Activated CD4-positive, alpha-beta T cell treated with anti-CD3 and anti-CD28 coated beads, Interleukin-2, amount 50 U/mL, for 16 hours (primary cell): ENCODE data around the gene MICAL2.

Experiments used
- DNase-seq: peaks from one replicate; pipeline ENCODE4 v3.0.0-alpha.2; 2020

The MICAL2 gene, protein sequence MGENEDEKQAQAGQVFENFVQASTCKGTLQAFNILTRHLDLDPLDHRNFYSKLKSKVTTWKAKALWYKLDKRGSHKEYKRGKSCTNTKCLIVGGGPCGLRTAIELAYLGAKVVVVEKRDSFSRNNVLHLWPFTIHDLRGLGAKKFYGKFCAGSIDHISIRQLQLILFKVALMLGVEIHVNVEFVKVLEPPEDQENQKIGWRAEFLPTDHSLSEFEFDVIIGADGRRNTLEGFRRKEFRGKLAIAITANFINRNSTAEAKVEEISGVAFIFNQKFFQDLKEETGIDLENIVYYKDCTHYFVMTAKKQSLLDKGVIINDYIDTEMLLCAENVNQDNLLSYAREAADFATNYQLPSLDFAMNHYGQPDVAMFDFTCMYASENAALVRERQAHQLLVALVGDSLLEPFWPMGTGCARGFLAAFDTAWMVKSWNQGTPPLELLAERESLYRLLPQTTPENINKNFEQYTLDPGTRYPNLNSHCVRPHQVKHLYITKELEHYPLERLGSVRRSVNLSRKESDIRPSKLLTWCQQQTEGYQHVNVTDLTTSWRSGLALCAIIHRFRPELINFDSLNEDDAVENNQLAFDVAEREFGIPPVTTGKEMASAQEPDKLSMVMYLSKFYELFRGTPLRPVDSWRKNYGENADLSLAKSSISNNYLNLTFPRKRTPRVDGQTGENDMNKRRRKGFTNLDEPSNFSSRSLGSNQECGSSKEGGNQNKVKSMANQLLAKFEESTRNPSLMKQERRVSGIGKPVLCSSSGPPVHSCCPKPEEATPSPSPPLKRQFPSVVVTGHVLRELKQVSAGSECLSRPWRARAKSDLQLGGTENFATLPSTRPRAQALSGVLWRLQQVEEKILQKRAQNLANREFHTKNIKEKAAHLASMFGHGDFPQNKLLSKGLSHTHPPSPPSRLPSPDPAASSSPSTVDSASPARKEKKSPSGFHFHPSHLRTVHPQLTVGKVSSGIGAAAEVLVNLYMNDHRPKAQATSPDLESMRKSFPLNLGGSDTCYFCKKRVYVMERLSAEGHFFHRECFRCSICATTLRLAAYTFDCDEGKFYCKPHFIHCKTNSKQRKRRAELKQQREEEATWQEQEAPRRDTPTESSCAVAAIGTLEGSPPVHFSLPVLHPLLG

DNA sequence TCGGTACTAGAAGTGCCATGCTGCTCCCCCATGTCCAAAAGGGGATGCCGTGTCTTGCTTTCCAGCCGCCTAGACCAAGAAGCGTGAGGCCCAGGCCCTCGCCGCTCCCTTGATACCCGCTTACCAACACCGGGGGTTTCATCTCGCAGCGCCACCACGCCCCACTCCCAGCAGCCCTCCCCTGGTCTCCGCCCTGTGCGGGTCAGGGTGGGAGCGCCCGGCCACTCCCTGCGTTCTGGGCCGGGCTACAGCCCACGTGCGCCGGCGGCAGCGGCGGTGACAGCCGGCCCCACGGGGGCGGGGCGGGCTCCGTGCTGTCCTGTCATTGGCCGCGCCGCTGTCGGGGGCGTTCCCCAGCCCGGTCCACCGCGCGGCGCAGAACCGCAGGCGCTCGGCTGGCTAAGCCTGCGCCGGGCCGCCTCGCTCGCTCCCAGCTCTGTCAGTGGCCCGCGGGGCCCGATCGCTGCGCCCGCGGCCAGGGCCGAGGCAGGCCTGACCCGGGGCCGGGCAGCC lies at the start of gene MICAL2:
TSS of gene MICAL2 (plus strand) at position 390 of the 513 bp plus-strand sequence. CDS start 51,566 bp downstream, outside the sequence.
- DNase-seq: peak; percentile 91

DNA sequence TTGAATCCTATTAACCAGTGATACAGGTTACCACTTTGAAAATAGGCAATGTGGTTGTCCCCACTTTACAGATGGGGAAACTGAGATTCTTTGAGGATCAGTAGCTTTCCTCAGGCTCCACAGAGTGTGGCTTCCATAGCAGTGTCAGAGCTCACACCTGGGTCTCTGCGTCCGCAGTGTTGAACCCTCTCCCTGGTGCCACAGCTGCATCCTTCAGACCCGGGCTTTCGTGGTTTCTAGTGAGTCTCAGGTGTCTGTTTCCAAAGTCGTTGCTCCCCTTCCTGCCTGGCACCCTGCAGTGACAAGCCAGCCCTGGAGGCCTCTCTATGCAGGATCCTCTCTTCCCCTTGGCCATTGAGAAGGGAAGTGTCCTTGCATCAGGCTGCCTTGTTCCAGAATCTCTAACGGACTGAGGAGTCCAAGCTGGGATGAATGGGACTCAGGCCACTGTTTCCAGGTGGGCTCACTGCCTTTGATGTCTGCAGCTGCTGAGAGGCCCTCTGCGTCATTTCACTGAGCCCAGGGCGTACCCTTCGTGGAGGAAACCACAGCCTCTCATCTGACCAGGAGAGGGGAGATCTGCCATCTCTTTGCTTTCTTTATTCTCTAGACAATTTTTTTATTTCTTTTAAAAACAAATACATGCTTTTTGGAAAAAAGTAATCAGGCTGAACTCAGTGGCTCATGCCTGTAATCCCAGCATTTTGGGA lies 48.4 kb upstream of the MICAL2 start:
- DNase-seq: no peak

DNA sequence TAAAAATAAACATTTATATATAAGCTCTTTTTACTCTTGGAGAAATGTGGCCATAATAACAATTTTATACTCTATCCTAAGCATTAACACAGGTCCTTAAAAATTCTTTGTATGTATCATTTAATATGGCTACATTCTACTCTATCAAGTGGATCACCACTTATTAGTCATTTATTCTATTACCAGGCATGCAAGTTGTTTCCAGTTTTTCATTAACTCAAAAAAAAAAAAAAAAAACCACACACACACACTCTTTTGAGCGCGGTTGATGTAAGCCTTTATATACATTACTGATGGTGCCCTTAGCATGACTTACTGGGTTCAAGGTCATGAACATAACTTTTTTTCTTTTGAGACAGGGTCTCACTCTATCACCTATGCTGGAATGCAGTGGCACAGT lies 47.1 kb upstream of the MICAL2 start:
- DNase-seq: no peak

DNA sequence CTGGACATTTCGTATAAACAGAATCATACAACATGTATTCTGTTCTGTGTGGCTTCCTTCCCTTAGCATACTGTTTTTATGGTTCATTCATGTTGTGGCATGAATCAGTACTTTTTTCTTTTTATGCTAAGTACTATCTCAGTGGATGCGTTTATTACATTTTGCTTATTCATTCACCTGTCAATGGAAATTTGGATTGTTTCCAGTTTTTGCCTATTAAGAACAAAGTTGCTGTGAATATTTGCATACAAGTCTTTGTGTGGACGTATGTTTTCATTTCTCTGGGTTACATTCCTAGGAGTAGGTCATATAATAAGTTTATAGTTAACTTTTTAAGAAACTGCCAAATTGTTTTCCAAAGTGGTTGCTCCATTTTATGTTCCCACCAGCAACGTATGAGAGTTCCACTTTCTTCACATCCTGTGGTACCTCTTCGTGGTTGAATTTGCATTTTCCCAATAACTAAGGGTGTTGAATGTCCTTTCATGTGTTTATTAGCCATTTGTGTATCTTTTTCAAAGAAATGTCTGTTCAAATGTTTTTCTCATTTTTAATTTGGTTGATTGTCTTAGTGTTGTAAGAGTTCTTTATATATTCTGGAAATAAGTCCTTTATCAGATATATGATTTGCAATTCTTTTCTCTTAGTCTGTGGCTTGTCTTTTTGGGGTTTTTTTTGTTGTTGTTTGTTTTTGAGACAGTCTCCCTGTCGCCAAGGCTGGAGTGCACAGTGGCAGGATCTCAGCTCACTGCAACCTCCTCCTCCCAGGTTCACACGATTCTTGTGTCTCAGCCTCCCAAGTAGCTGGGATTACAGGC lies 46.0 kb upstream of the MICAL2 start:
- DNase-seq: no peak

DNA sequence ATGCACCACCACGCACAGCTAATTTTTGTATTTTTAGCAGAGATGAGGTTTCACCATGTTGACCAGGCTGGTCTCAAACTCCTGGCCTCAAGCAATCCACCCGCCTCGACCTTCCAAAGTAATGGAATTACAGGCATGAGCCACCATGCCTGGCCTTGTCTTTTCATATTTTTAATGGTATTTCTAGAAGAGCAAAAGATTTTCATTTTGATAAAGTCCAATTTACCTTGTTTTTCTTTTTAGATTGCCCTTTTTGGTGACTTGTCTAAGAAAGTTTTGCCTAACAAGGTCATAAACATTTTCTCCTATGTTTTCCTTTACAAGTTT lies 45.5 kb upstream of the MICAL2 start:
- DNase-seq: no peak

DNA sequence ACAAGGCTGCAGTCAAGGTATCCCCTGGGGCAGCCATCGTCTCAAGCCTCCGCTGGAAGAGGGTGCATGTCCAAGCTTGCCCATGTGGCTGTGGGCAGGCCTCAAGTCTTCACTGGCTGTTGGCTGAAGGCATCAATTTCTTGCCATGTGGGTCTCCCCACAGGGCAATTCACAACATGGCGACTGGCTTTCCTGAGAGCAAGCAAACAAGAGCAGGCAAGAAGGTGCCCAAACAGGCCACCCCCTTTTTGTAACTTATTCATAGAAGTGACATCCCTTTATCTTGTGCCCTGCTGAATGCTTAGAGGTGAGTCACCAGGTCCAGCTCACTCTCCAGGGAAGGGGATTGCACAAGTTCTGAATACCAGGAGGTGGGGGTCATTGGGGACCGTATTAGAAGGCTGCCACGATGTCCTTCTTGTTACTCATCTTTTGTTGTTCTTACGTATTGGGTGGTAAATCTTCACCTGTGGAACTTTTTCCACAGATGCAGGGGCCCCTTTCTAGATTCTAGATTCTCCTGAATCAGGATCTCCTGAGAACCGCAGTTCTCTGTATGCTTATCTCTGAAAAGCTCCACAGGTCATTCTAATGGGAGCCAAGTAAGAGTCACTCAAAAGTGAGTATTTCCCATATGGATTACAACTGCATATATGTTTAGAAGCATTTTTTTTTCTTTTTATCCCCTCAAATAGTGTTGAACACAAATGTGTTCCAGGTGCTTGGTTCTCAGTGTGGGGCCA lies 44.2 kb upstream of the MICAL2 start:
- DNase-seq: no peak

DNA sequence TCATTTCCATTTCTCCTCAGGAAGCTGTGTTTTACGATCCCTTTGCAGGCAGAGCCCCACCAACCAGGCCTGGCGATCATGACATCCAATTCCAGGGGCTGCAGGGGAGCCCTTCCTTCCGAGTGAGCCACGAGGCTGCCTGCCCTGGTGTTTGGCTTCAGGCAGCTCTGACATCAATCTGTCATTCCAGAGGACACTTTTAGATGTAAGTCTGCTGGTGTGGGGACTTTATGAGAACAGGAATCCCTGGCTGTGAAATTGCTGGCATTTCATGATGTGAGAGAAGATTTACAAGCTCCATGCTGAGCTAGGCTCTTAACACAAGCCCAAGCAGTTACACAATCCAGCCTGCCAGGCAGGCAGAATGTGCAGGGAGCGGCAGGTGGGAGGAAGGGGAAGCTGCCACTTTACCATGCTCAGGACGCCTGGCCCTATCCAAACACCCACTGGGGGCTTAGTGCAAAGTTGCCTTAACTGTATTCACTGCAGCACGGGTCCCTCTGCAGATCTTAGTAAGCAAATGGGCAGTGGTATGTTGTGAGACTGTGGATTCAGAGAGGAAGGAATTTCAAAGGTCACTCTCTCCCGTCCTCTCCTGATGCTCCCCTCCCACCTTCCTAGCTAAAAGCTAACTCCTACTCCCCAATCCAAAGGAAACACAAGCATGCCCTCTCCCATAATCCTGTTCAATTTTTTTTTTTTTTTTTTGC lies 43.4 kb upstream of the MICAL2 start:
- no peak for DNase-seq

DNA sequence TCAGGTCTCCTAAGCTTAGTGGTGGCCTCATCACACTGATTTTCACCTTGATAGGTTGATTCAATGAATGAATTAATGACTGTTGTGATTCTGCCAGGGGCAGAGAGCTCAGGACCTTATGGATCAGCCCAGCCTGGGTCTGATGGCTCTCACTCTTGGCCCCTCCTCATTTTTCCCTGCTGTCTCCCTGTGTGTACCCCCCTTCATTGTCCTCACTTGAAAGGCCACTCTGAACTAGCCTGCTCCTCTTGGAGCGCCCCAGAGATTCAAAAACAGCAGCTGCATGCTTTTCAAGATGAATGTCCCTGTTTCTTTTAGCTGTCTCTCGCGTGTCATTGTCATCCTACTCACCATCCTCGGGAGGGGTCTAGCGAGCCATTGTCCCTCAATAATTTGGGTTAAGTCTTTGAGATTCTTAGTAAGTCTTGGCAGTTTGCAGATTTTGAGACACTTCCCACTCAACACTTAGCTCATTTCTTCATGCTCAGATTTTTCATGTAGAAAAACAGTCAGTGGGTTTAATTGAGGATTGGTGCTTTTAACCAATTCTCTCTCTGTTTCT lies 42.5 kb upstream of the MICAL2 start:
- DNase-seq: no peak

DNA sequence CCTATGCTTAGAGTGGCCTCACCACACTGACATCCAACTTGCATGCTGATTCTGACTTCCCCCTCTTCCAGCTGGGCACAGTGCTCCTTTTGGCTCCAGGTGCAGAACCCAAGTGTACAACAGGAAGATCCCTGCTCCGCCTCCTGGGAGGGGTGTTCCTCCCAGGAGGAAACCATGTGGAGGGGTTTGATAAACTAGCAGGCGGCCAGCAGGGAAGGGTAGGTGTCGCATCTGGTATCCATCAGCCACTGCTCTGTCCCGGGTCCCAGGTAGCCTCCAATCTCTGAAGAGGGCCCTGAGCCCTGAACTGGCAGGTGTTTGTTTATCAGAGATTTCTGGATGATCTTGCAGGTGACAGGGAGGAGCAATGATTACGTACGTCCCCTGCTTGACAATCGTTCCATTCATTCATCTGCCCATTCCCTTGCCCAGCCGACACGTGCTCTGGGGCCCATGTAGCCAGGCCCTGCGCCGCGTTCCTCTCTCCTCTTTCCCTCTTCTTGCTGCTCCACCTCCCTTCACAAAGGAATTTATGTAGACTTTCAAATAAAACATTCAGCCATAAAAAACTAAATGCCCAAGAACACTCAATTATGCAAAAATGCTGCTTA lies 41.2 kb upstream of the MICAL2 start:
- no peak for DNase-seq

DNA sequence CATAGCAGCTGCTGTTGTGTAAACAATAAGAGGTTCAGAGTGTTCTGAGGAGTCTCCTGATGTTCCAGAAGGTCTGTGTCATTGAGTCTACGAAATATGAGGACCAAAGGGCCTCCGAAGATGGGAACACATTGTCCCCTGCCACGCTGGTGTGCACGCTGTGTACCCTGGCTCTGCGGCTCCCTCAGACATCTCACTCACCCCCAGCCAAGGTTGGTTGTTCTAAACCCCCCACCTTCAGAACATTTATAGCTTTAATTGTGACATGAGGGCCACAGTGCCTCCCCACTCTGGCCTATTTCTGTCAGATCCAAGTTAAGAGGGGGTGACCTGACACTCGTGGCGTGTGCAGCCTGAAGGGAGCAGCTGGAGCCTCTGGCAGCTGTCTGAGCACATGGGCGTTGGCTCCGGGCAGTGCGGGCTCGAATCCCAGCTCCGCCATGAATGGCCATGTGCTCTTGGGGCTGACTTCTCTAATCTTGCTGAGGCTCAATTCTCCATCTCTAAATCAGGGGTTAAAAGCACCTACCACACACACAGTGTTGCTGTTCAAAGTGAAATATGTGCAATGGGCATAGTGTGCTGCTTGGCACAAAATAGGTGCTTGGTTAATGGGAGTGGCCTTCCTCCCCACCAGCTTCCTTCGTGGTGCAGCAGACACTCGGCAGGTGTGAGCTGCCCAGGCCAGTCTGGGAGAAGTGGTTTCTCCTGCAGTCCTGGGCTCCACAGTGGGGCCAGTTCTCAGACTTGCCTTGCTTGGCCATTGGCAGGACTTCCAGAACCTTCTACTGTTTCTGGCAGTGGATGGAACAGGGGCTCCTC lies 39.7 kb upstream of the MICAL2 start:
- DNase-seq: no peak

DNA sequence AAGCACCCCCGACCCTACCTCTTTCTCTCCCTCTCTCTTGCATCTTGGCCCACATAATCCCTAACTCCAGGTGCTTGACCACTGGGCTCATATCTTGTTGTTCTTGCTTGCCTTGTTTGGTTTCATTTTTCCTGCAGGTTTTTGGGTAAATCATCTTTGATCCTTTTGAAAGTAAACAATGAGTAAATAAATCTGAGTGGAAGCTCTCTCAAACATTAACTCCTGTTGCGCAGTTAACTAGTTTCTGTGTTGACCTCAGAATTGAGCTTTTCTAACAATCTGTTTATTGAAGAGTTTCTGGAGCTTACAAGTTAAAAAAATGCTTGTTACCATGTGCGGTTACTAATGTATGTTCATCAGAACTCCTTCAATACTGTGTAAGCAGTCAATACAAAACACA lies 38.8 kb upstream of the MICAL2 start:
- DNase-seq: no peak

DNA sequence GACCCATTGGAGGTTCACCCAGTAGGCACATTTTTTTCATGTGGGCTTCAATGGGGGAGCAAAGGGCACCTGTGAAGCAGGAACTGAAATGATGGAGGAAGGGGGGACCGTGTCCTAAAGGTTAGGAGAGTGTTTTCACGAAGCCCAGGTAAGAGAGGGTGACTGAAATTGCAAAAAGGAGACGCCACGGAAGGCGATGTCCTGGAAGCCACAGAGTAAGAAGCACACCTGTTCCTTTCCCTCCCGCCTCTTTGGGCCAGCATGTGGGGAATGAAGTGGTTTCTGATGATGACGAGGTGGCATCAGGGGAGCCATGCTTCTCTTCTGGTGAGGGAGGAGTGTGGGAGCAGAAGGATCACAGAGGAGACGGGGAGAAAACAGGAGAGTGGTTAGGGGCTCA lies 37.0 kb upstream of the MICAL2 start:
- DNase-seq: no peak

DNA sequence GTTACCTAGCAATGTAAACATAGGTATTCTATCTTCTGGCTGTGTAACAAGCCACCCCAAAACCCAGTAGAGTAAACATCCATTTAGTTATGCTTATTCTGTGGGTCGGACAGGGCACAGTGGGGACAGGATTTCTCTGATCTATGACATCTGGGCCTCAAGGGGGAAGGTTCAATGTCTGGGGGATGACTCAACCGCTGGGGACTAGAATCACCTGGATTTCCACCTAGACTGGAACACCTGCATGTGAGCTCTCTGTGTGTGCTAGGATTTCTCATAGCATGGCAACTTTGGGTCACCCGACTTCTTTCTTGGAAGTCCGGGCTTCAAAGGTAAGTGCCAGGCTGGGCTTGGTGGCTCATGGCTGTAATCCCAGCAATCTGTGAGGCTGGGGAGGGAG lies 36.5 kb upstream of the MICAL2 start:
- DNase-seq: no peak

DNA sequence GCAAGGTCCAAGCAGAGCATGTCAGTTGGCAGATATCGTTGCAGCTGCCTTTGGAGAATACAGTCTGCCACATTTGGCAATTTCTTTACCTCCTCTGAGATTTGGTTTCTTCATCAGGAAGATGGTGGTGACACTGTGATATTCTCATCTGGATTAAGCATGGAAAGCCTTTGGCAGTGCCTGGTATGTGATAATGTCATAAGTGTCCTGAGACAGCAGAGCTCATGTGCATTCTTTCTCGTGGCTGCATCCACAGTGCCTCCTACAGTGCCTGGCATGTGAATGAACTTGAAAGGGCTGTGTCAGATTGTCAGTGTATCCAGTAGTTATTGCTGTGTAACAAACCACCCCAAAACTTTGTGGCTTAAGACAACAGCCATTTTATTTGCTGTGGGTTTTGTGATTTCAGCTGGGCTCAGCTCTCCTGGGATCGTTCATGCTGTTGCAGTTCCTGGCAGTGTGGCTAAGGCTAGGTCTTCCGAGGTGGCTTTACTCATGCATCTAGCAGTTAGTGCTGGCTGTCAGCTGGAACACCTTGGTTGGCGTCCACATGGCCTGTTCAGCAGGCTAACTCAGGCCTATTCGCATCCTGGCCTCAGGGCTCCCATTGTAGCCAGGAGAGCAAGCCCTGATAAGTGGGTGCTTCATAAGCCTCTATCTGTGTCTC lies 35.7 kb upstream of the MICAL2 start:
- no peak for DNase-seq

DNA sequence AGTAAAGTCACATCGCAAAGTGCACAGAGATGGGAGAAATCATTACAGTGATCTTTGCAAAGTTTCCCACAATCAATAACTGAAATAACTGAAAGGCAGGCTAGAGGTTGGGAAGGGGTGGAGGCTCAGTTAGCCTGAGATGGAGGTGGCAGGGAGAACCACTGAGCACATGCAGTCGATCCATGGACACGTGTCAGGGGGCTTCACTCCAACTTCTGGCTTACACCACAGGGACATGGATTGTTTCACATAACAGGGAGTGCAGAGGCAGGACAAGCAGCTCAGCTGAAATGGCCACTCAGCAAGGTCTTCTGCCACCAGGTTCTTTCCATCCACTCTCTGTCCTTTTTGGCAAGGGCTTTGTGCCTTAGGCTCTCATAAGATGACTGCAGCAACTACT lies 35.1 kb upstream of the MICAL2 start:
- no peak for DNase-seq

DNA sequence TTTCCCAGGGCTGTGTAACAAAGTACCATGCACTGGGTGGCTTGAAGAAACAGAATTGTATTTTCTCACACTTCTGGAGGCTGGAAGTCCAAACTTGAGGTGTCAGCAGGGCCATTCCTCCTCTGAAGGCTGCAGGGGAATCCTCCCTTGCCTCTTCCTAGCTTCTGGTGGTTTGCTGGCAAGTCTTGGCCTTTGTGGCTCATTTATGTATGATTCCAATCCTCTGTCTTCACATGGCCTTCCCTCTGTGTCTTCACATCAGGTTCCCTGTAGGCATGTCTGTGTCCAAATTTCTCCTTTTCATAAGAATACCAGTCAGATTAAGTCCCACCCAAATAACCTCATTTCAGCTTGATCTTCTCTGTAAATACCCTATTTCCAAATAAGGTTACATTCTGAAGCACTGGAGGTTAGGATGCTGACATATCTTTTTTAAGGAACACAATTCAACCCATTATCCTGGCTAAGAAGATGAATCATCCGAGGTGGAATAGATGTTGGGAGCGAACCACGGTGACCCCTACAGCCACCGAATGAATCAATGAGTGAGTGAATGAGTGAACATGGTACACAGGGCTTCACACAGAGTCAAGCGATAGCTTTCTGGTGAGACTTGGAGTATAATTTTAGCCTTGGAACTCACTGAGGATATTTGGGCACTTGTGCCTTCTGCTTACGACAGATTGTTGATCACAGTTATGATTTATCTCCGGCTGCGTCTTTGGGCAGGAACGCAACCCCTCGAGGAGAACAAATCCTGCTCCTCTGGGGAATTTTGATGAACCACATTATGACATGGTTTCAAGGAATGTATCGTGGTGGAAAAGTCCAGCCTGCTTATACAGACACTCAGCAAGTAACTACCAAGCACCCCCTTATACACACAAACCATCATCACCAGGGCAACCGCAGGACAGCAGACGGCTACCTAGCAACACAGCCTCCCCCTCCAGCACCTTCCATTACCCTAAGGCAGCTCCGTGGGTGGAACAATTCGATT lies 34.3 kb upstream of the MICAL2 start:
- DNase-seq: no peak
